Stomach (tissue), 4 donors: Measurements from ENCODE around the gene ATRNL1.

Experiments
- EP300 ChIP-seq: sonication (generic); formaldehyde crosslinking; IDR thresholded peaks from one replicate; pipeline ENCODE4 v1.6.1; 2017; ENCODE audit warnings: antibody characterized with exemption
- TF ChIP-seq, protein P1 (sequence below), 7 experiments: fragments of 450-650 bp in 4 of 7; fragments of 200-600 bp in 3 of 7; sonication (generic) in 3 of 7; IDR thresholded peaks; one replicate each; pipeline ENCODE4 v1.5.1; 2016 to 2019; ENCODE audit warnings: antibody characterized with exemption in 7 of 7, control low read depth in 2 of 7, mild to moderate bottlenecking in 1 of 7

DNA sequence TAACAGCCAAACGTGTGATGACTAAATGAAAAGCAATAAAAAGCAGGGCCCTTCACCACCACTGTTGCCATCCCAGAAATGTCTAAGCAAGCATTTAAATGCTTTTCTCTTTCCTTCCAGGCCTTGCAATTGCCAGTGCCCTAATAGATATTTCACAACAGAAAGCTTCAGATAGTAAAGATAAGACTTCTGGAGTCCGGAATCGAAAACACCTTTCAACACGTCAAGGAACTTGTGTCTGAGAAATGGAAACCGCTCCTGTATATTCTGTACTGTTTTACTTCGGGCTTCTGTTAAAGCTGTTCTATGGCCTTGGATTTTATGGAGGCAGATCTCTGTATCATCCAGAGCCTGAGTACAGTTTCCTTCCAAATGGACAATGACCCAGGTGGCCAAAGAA lies 851.4 kb downstream of the ATRNL1 start:
- TF ChIP-seq, protein P1, sequence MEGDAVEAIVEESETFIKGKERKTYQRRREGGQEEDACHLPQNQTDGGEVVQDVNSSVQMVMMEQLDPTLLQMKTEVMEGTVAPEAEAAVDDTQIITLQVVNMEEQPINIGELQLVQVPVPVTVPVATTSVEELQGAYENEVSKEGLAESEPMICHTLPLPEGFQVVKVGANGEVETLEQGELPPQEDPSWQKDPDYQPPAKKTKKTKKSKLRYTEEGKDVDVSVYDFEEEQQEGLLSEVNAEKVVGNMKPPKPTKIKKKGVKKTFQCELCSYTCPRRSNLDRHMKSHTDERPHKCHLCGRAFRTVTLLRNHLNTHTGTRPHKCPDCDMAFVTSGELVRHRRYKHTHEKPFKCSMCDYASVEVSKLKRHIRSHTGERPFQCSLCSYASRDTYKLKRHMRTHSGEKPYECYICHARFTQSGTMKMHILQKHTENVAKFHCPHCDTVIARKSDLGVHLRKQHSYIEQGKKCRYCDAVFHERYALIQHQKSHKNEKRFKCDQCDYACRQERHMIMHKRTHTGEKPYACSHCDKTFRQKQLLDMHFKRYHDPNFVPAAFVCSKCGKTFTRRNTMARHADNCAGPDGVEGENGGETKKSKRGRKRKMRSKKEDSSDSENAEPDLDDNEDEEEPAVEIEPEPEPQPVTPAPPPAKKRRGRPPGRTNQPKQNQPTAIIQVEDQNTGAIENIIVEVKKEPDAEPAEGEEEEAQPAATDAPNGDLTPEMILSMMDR (IDR thresholded peaks at IDR 0.05): no peak
- no peak for TF ChIP-seq EP300
